Measurements from ENCODE around the gene ARTN.

The ARTN gene

GRCh38 chr1:43973981-43974442 lies 40.4 kb downstream of the ARTN start:
- peak in 1 of 2 experiments; percentile 39 for DNase-seq

GRCh38 chr1:43974443-43975248 lies 41.0 kb downstream of the ARTN start, which contains the start of gene ATP6V0B:
Gene ATP6V0B, plus strand, starts transcription at chr1:43974960. Its CDS starts 81 bp downstream, at chr1:43975041.
- DNase-seq = peak; percentile 64 to 83

DNA sequence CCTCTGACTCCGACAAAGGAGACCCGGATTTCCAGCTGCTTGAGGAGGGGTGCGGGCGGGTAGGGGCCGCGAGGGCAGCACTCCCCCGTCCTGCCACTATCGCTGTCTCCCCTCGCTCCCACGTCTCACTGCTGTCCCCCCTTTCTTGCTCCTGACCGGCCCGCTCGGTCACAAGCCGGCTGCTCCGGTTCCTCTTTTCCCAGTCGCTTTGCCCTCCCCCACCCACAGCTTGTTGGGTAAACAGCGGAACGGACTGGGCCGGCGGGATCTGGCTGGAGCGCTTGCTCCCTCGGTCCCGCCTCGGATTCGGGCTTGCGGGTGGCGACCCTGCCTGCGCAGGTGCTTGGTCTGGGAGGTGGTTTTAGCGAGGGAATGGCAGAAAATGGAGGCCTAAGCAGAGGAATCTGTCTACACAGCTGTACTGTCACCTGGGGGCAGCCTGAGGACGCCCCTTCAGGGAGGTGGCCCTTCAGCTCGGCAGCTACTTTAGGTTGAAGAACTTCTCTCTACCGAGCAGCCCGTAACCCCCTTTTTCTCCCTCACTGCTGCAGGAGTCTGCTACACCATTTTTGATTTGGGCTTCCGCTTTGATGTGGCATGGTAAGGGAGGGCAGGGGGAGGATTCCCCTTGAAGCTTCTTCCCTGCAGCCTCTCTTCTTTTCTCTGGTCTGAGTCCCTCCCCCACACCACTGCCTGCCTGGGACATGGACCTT lies 41.8 kb downstream of the ARTN start:
- DNase-seq = peak in 1 of 2 experiments; percentile 4

DNA sequence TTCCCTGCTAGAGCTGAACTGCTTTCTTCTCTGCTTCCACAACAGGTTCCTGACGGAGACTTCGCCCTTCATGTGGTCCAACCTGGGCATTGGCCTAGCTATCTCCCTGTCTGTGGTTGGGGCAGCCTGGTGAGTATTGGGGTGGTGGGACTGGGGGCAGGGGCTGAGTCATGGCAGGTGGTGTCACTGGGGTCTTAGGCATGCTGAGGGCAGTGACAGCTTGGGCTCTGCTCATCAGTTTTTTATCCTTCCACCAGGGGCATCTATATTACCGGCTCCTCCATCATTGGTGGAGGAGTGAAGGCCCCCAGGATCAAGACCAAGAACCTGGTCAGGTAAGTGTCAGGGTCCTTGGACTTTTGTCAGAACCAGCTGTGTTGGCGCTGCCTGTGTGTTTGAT lies 42.4 kb downstream of the ARTN start:
- no peak for DNase-seq

- DNase-seq = no peak
These were observed 43.3 kb downstream of the ARTN start for GRCh38 chr1:43976890-43977289.

GRCh38 chr1:43977376-43978263 lies 44.0 kb downstream of the ARTN start:
- no peak for DNase-seq

DNA sequence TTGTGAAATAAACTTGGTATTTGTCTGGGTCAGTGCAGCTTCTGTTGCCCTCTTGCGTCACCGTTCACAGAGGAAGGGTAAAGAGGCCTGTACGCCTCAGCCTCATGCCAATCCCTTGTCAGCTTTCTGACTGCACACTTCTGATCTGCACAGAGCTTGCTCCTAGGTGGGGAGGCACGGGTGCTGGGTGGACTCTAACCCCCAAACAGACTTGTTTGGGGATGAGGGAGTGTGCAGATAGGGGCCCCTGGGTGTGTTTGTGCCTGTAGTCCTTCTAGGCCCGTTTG lies 44.6 kb downstream of the ARTN start:
- no peak for DNase-seq

DNA sequence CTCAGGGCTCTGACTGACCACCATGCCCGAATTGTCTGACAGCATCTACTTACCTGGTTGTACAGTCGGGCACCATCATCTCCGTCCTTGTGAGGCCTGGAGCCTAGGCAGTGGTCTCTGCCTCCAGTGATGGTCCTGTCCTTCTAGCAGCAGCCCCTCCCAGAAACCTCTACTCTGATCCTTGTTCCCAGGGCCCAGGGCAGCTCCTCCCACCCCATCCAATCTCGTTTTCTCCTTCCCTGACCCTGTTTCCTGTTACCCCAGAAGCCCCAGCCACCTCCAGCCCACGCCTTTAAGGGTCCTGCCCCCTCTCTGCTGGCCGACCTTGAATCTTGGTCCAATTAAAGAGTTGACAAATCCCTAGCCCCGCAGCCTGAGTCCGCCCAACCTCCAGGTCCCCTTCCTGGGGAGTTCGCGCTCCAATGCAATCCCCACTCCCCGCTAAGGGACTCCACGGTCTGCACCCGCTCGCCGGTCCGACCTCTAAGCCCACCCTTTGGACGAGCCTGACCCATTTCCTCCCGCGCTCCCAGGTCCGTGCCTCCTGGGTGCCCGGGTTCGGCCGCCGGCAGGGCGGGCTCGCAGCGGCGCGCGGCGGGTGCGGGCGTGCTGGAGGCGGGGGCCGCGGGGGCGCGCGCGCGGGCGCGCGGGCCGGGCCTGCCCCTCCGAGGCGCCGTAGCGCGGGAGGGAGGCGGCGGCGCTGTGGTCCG lies 45.1 kb downstream of the ARTN start, which contains the start of gene B4GALT2:
B4GALT2 (plus strand) TSS at position 660 of the 710 bp plus-strand sequence. CDS start 1,951 bp downstream, outside the sequence.
- DNase-seq = peak in 1 of 2 experiments; percentile 5

DNA sequence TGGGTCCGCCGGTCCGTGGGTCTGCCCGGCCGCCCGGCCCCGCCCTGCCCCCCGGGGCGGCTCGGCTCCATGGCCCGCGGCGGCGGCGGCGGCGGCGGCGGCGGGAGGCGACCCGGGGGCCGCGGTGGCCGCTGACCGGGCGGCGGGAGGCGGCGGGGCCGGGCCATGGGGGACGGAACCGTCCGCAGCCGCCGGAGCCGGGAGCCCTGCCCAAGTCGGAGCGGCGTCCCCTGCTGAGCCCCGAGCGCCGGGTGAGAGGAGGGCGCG lies 45.6 kb downstream of the ARTN start:
- DNase-seq = no peak

DNA sequence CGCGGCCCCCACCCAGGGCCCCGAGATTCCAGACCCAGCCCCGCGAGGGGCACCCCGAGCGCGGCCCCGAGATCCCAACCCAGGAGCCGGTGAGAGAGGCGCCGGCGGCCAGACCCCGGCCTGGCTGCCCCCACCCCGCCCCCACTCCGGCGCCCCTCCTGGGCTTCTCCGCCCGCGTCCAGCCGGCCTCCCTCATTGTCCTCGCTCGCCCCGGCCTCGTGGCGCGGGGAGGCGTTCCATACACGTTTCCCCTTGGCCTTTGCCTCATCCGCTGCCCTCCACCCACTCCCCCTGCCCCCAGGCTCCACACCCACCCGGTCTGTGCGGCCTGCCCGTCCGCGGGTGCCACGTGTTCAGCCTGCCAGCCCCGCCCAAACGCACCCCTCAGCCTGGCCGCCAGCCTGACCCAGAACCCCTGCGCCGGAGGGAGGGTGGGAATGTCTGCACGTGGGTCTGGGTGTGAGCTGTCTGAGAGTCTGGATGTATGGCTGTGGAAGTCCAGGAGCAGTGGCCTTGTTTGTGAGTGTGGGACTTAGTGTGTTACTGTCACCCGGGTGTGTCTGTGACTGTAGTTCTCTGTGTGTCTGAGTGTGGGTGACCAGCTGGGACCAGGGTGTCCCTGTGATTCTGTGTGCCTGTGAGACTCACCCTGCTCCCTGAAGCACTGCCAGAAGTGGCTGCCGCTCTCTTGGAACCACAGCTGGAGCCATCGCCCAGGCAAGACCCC lies 46.1 kb downstream of the ARTN start:
- DNase-seq = peak in 1 of 2 experiments; percentile 19

DNA sequence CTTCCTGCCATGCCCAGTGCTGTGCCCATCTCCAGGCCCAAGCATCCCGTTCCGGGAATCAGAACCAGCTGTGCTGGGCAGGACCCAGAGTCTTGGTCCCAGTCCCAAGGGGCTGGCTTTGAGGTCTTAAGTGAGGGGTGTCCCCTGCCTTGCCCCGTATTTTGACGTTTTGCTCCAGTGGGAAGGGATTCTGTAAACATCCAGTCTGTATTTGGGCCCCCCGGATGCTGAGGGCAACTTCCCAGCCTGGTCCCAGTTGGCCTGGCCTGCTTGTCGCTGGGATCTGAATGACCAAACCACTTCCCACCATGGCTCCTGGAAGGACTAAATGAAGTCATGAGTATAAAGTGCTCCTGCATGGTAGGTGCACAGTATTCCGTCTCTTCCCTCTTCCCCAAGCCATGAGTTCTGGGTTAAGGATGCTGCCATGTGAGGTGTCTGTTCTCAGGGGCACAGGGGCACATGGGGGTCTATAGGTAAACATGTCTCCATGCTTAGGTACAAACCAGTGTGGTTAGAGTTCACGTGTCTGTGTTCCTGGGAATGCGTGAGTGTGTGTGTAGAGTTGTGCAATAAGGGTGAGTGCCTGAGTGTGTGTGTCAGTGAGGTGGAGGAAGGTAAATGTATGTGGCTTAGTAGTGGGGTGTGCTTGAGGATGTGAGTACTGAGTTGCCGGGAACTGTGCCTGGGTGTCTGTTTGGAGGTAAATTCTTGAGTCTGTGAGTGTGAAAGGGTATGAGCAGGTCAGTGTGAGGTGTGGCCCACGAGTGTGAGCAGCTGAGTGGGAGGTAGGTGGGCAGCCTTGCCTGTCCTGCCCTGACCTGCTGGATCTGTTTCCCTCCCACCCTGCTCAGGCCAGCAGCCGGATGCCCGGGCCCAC lies 46.9 kb downstream of the ARTN start:
- DNase-seq = no peak

DNA sequence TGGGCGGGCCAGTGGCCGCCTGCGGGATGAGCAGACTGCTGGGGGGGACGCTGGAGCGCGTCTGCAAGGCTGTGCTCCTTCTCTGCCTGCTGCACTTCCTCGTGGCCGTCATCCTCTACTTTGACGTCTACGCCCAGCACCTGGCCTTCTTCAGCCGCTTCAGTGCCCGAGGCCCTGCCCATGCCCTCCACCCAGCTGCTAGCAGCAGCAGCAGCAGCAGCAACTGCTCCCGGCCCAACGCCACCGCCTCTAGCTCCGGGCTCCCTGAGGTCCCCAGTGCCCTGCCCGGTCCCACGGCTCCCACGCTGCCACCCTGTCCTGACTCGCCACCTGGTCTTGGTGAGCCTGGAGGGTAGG lies 47.5 kb downstream of the ARTN start:
- DNase-seq = no peak

DNA sequence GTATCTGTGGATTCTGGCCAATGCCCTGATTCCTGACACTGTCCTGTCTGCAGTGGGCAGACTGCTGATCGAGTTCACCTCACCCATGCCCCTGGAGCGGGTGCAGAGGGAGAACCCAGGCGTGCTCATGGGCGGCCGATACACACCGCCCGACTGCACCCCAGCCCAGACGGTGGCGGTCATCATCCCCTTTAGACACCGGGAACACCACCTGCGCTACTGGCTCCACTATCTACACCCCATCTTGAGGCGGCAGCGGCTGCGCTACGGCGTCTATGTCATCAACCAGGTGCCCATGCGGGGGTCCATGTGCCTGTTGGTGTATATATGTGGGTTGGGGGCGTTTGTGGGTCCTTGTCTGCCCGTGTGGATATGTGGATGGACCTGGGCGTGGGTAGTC lies 48.0 kb downstream of the ARTN start:
- no peak for DNase-seq

- no peak for DNase-seq
These were observed 48.6 kb downstream of the ARTN start for GRCh38 chr1:43982241-43982640.

DNA sequence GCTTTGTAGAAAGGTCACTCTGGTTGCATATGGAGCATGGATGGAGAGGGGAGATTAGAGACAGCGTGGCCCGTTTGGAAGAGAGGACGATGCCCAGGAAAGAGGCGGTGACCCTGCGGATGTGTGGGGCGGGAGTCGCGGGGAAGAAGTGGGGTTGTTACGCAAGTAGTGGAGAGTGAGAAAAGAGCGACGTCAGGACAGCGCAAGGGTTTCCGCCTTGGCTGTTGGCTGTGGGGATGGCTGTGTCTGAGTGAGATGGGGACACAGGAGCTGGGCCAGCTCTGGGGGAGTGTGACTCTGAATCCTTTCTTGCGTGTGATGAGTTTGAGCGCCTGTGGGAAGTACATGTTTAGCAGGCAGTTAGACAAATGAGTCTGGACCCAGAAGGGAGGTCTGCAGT lies 49.2 kb downstream of the ARTN start:
- DNase-seq = no peak

DNA sequence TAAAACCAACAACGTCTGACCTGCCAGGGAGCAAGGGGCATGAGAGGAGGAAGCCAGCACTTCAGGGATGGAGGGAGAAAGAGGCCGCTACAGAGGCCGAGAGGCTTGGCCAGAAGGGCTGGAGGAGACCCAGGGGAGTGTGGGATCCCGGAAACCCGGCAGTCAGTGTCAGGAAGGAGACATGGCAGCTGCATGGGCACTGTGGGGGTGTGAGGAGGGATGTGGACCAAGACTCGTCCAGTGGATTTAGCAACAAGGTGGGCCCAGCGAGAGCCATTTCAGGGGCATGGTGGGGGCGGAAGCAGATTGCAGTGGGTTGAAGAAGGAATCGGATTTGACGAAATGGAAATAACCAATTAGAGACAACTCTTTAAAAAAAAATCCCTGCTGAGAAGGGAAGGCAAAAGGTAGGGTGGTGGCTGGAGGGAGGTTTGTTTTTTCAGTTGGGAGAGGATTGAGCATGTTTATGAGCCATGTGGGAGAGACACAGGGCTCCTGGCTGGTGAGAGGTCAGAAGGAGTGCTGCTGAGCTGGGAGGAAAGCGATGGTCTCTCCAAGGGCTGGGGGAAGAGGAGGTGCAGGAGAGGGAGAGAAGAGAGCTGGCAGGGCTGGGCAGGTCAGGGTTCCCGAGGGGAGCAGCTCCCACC lies 49.8 kb downstream of the ARTN start:
- DNase-seq = no peak

- no peak for DNase-seq
These were observed 51.3 kb downstream of the ARTN start for GRCh38 chr1:43984855-43985254.

GRCh38 chr1:43985984-43986595 lies 52.5 kb downstream of the ARTN start:
- no peak for DNase-seq

- no peak for DNase-seq
These were observed 53.1 kb downstream of the ARTN start for GRCh38 chr1:43986712-43987111.

Measured in SW 1271 (cell line).